Glomerular visceral epithelial cell (primary cell): ENCODE measurements around the gene SH3RF1.

ENCODE experiments used
- DNase-seq: peaks from one replicate; pipeline ENCODE4 v3.0.0-alpha.2; 2016; ENCODE audit errors: extremely low spot score

Gene SH3RF1

GRCh38 chr4:169103966-169104412, 166.8 kb downstream of the SH3RF1 start:
- no peak for DNase-seq

- DNase-seq = no peak
Observed at GRCh38 chr4:169102026-169102425, 168.7 kb downstream of the SH3RF1 start.

- DNase-seq = no peak
Observed at GRCh38 chr4:169100670-169101101, 170.1 kb downstream of the SH3RF1 start.

- DNase-seq = no peak
Observed at GRCh38 chr4:169099771-169100180, 171.0 kb downstream of the SH3RF1 start.

- DNase-seq = no peak
Observed at GRCh38 chr4:169098969-169099690, 171.6 kb downstream of the SH3RF1 start.

- peak; percentile 28 for DNase-seq
Observed at GRCh38 chr4:169098532-169098931, 172.2 kb downstream of the SH3RF1 start.

- no peak for DNase-seq
Observed at GRCh38 chr4:169098054-169098497, 172.7 kb downstream of the SH3RF1 start.

GRCh38 chr4:169096221-169096620, 174.5 kb downstream of the SH3RF1 start:
- DNase-seq = no peak

GRCh38 chr4:169094656-169095231, 176.0 kb downstream of the SH3RF1 start:
- no peak for DNase-seq

- DNase-seq = no peak
Observed at GRCh38 chr4:169092889-169093522, 177.8 kb downstream of the SH3RF1 start.

- no peak for DNase-seq
Observed at GRCh38 chr4:169090484-169091215, 180.1 kb downstream of the SH3RF1 start.

- no peak for DNase-seq
Observed at GRCh38 chr4:169089004-169089403, 181.8 kb downstream of the SH3RF1 start.

GRCh38 chr4:169084954-169085353, 185.8 kb downstream of the SH3RF1 start:
- no peak for DNase-seq

- peak; percentile 35 for DNase-seq
Observed at GRCh38 chr4:169080981-169081380, 189.8 kb downstream of the SH3RF1 start.

- peak; percentile 67 for DNase-seq
Observed at GRCh38 chr4:169079942-169080827, 190.6 kb downstream of the SH3RF1 start.

GRCh38 chr4:169074117-169074516, 196.6 kb downstream of the SH3RF1 start:
- no peak for DNase-seq

GRCh38 chr4:169071747-169072146, 199.0 kb downstream of the SH3RF1 start:
- no peak for DNase-seq

- peak; percentile 9 for DNase-seq
Observed at GRCh38 chr4:169070895-169071218, 199.9 kb downstream of the SH3RF1 start.

- DNase-seq = peak; percentile 80
Observed at GRCh38 chr4:169070071-169070894, 200.5 kb downstream of the SH3RF1 start.

- no peak for DNase-seq
Observed at GRCh38 chr4:169068423-169068822, 202.3 kb downstream of the SH3RF1 start.
